ENCODE results near the gene SYCP2L. TPM values are rescaled to one million over a fixed set of nuclear protein-coding genes. Genes with fewer than 3 reads are reported as not detected.

SYCP2L gene
- total and polyA plus RNA-seq, 2 experiments from 2014 or later: 10.5 to 11.0 TPM

GRCh38 chr6:11018225-11018624, 131.4 kb downstream of the SYCP2L start:
- Histone ChIP-seq H3K4me1 (ENCODE audit: insufficient read depth) (peaks cover 7% of the 10 kb centered on the region), H3K36me3 (ENCODE audit: insufficient read depth) (no peaks in the 10 kb centered on the region), H3K4me2 (no peak overlapping the region), H3F3A (replicated peaks; ENCODE audit: low read depth) (no peaks in the 10 kb centered on the region), H3K27me3 (ENCODE audit: insufficient read depth) (no peaks in the 10 kb centered on the region), H3K4me3 (no peak overlapping the region), H2AFZ (no peak overlapping the region), H3K9me2 (ENCODE audit: insufficient read depth) (no peaks in the 10 kb centered on the region), H3K79me2 (replicated peaks; ENCODE audit: insufficient read depth) (no peaks in the 10 kb centered on the region), H4K20me1 (replicated peaks; ENCODE audit: insufficient read depth) (no peaks in the 10 kb centered on the region), H3K27ac (ENCODE audit: low read depth) (no peak overlapping the region)
- no peak for TF ChIP-seq EZH2phosphoT487 (IDR thresholded peaks at IDR 0.05; ENCODE audit: unreplicated experiment)
- no peak for TF ChIP-seq NANOG (IDR thresholded peaks at IDR 0.05; ENCODE audit: borderline replicate concordance)
- TF ChIP-seq ZNF114 (CRISPR knock-in tag; IDR thresholded peaks at IDR 0.05): no peak
- no peak for TF ChIP-seq EZH2 (IDR thresholded peaks at IDR 0.05; ENCODE audit: low read depth, unreplicated experiment)
- TF ChIP-seq ZNF462 (CRISPR knock-in tag; IDR thresholded peaks at IDR 0.05): no peak
- no peak for TF ChIP-seq STAT1 (IDR thresholded peaks at IDR 0.05; ENCODE audit: unreplicated experiment)
- no peak for TF ChIP-seq JUNB (IDR thresholded peaks at IDR 0.05; ENCODE audit: unreplicated experiment)
- TF ChIP-seq ETS1 (IDR thresholded peaks at IDR 0.05): no peak
- no peak for TF ChIP-seq CTCF (conservative IDR thresholded peaks at IDR 0.05; ENCODE audit: low read depth in 2 of 2)
- peaks cover 3% of the 10 kb centered on the region for H3K27me3 Mint-ChIP-seq (ENCODE audit: insufficient read depth, low read depth, poor library complexity)
- H3K36me3 Mint-ChIP-seq (ENCODE audit: low read depth): no peaks in the 10 kb centered on the region
- peaks cover 25% of the 10 kb centered on the region for H3K4me1 Mint-ChIP-seq
- no peak overlapping the region for H3K4me3 Mint-ChIP-seq
- no peaks in the 10 kb centered on the region for H3K9me3 Mint-ChIP-seq
- no peak for ATAC-seq
- no peak for DNase-seq (ENCODE audit: low spot score)
- H3K27ac Mint-ChIP-seq: no peak overlapping the region
